Neural cell (in vitro differentiated cells): ENCODE measurements around the gene NAA15. TPM values are rescaled to one million over a fixed set of nuclear protein-coding genes. Genes with fewer than 3 reads are reported as not detected.

Experiments
- H2AFZ ChIP-seq: fragments of 200-600, 300-800 bp; sonication (generic), shearing (Covaris generic); 2 replicates; pipeline ENCODE4 v1.6.0; 2014; ENCODE audit warnings: low read depth, mild to moderate bottlenecking, antibody characterized with exemption, low read length, moderate library complexity
- H3F3A ChIP-seq: fragments of 200-600 bp; shearing (Covaris generic); 2 replicates; pipeline ENCODE4 v1.6.1; 2016; ENCODE audit warnings: mild to moderate bottlenecking, moderate library complexity, mixed read lengths, antibody characterized with exemption, low read length; ENCODE audit not compliant: insufficient read depth, poor library complexity, severe bottlenecking
- H3K27ac ChIP-seq: fragments of 200-600, 300-800 bp; sonication (generic), shearing (Covaris generic); 2 replicates; pipeline ENCODE4 v1.5.1; 2014; ENCODE audit warnings: mild to moderate bottlenecking, low read length, moderate library complexity
- H3K27me3 ChIP-seq: fragments of 300-800, 200-600 bp; sonication (generic), shearing (Covaris generic); 2 replicates; pipeline ENCODE4 v1.6.0; 2014; ENCODE audit warnings: mild to moderate bottlenecking, low read depth, low read length, moderate library complexity; ENCODE audit not compliant: insufficient read depth
- H3K36me3 ChIP-seq: fragments of 300-800, 200-600 bp; sonication (generic), shearing (Covaris generic); 2 replicates; pipeline ENCODE4 v1.5.1; 2014; ENCODE audit warnings: mild to moderate bottlenecking, antibody characterized with exemption, low read length, moderate library complexity; ENCODE audit not compliant: insufficient read depth
- H3K4me2 ChIP-seq: fragments of 300-800, 200-600 bp; sonication (generic), shearing (Covaris generic); 2 replicates; pipeline ENCODE4 v1.6.0; 2014; ENCODE audit warnings: mild to moderate bottlenecking, low read length
- H3K4me3 ChIP-seq: fragments of 300-800, 200-600 bp; sonication (generic), shearing (Covaris generic); 2 replicates; pipeline ENCODE4 v1.5.1; 2014; ENCODE audit warnings: mild to moderate bottlenecking, low read length, moderate library complexity
- H3K79me2 ChIP-seq: fragments of 200-600 bp; shearing (Covaris generic); replicated peaks from 2 replicates; pipeline ENCODE4 v1.6.0; 2014; ENCODE audit warnings: mild to moderate bottlenecking, low read length, moderate library complexity; ENCODE audit not compliant: insufficient read depth
- H3K9ac ChIP-seq: fragments of 300-800, 200-600 bp; sonication (generic), shearing (Covaris generic); 2 replicates; pipeline ENCODE4 v1.6.1; 2016; ENCODE audit warnings: mild to moderate bottlenecking, low read length, mixed read lengths
- H3K9me2 ChIP-seq: fragments of 200-600 bp; shearing (Covaris generic); 2 replicates; pipeline ENCODE4 v1.6.1; 2016; ENCODE audit warnings: mild to moderate bottlenecking, low read length, mixed read lengths; ENCODE audit not compliant: insufficient read depth
- H3K9me3 ChIP-seq: fragments of 200-600, 300-800 bp; sonication (generic), shearing (Covaris generic); 2 replicates; pipeline ENCODE4 v1.6.1; 2016; ENCODE audit warnings: mild to moderate bottlenecking, mixed run types, low read length, moderate library complexity, mixed read lengths
- H4K20me1 ChIP-seq: fragments of 200-600 bp; shearing (Covaris generic); 2 replicates; pipeline ENCODE4 v1.6.1; 2016; ENCODE audit warnings: mild to moderate bottlenecking, mixed run types; ENCODE audit not compliant: insufficient read depth
- CTCF ChIP-seq: fragments of 450-650 bp; IDR thresholded peaks from 2 replicates; pipeline ENCODE4 v1.5.1; 2014; ENCODE audit warnings: antibody characterized with exemption, mild to moderate bottlenecking, moderate library complexity; ENCODE audit not compliant: poor library complexity, severe bottlenecking
- EP300 ChIP-seq: fragments of 450-650 bp; conservative IDR thresholded peaks from 2 replicates; pipeline ENCODE4 v1.6.1; 2014; ENCODE audit warnings: antibody characterized with exemption, mild to moderate bottlenecking, moderate library complexity; ENCODE audit not compliant: poor library complexity, severe bottlenecking
- EZH2 ChIP-seq: fragments of 200-600, 300-800 bp; shearing (Covaris generic), sonication (generic); IDR thresholded peaks from 2 replicates; pipeline ENCODE4 v1.6.1; 2014; ENCODE audit warnings: antibody characterized with exemption, low read length, borderline replicate concordance, mild to moderate bottlenecking; ENCODE audit not compliant: insufficient read depth, poor library complexity, severe bottlenecking
- MXI1 ChIP-seq: fragments of 450-650 bp; conservative IDR thresholded peaks from 2 replicates; pipeline ENCODE4 v1.6.1; 2014; ENCODE audit warnings: antibody characterized with exemption, mild to moderate bottlenecking; ENCODE audit not compliant: poor library complexity, severe bottlenecking
- POLR2AphosphoS5 ChIP-seq: IDR thresholded peaks from 2 replicates; pipeline ENCODE4 v1.6.1; 2012
- RAD21 ChIP-seq: fragments of 450-650 bp; conservative IDR thresholded peaks from 2 replicates; pipeline ENCODE4 v1.6.1; 2014; ENCODE audit warnings: antibody characterized with exemption, mild to moderate bottlenecking, moderate library complexity
- REST ChIP-seq: IDR thresholded peaks from 2 replicates; pipeline ENCODE4 v1.6.1; 2012; ENCODE audit warnings: borderline replicate concordance
- SMC3 ChIP-seq: fragments of 450-650 bp; conservative IDR thresholded peaks from 2 replicates; pipeline ENCODE4 v1.6.1; 2014; ENCODE audit warnings: antibody characterized with exemption, mild to moderate bottlenecking, moderate library complexity; ENCODE audit not compliant: poor library complexity
- TAF1 ChIP-seq: IDR thresholded peaks from 2 replicates; pipeline ENCODE4 v1.6.1; 2012; ENCODE audit warnings: low read depth
- polyA plus RNA-seq: library from polyadenylated mRNA; depleted of rRNA; stranded (reverse); fragments of >200 nt; gene quantifications from 2 replicates; pipeline ENCODE4 v1.2.3, GENCODE V29; 2014

NAA15 gene
- polyA plus RNA-seq, 1 donor from 2014 or later = 12.5 TPM

- H3K4me2 ChIP-seq = no peak overlapping the region
- H4K20me1 ChIP-seq = no peaks in the 10 kb centered on the region
- TF ChIP-seq REST (no peak), MXI1 (no peak), SMC3 (no peak), RAD21 (no peak), TAF1 (no peak), EZH2 (no peak)
- H3K4me3 ChIP-seq = no peak overlapping the region
- no peaks in the 10 kb centered on the region for H3K36me3 ChIP-seq
- no peaks in the 10 kb centered on the region for H3K9me2 ChIP-seq
- no peak overlapping the region for H2AFZ ChIP-seq
- peaks cover 34% of the 10 kb centered on the region for H3K79me2 ChIP-seq
- no peaks in the 10 kb centered on the region for H3K27me3 ChIP-seq
- H3K9me3 ChIP-seq = no peaks in the 10 kb centered on the region
- no peaks in the 10 kb centered on the region for H3F3A ChIP-seq
- no peak overlapping the region for H3K9ac ChIP-seq
- no peak overlapping the region for H3K27ac ChIP-seq
Measured at GRCh38 chr4:139331185-139331584, 29.9 kb downstream of the NAA15 start.

GRCh38 chr4:139333046-139333445, 31.7 kb downstream of the NAA15 start:
- Histone ChIP-seq H3K4me3 (no peak overlapping the region), H3K27ac (no peak overlapping the region), H3F3A (no peaks in the 10 kb centered on the region), H3K9me2 (no peaks in the 10 kb centered on the region), H3K27me3 (no peaks in the 10 kb centered on the region), H3K9me3 (no peaks in the 10 kb centered on the region), H3K36me3 (no peaks in the 10 kb centered on the region), H4K20me1 (no peaks in the 10 kb centered on the region), H2AFZ (no peak overlapping the region), H3K79me2 (peaks cover 29% of the 10 kb centered on the region), H3K4me2 (no peak overlapping the region), H3K9ac (no peak overlapping the region)
- TF ChIP-seq POLR2AphosphoS5 (no peak), SMC3 (no peak), MXI1 (no peak), CTCF (no peak), EZH2 (no peak), TAF1 (no peak), EP300 (no peak), REST (no peak), RAD21 (no peak)
